Iris pigment epithelial cell (primary cell): Measurements from ENCODE around the gene CADPS2.
A peak's percentile ranks its signal among the peaks of the same experiment; 100 is the strongest.
"Not testable (repeated sequence)": the region's sequence is repeated elsewhere in the genome, so short reads cannot be mapped to it uniquely, and the experiment has no call there.

Experiments used
- DNase-seq: peaks from one replicate; pipeline ENCODE4 v3.0.0-alpha.2; 2011; ENCODE audit warnings: low read depth

Gene CADPS2

GRCh38 chr7:122849957-122850328, 36.3 kb downstream of the CADPS2 start:
- DNase-seq = no peak

- DNase-seq = no peak
Observed at GRCh38 chr7:122849322-122849956, 36.8 kb downstream of the CADPS2 start.

- no peak for DNase-seq
Observed at GRCh38 chr7:122847871-122848473, 38.3 kb downstream of the CADPS2 start.

GRCh38 chr7:122846591-122846990, 39.7 kb downstream of the CADPS2 start:
- no peak for DNase-seq

GRCh38 chr7:122845286-122845685, 41.0 kb downstream of the CADPS2 start:
- no peak for DNase-seq

GRCh38 chr7:122844191-122844988, 41.9 kb downstream of the CADPS2 start:
- peak; percentile 33 for DNase-seq

- no peak for DNase-seq
Observed at GRCh38 chr7:122842971-122843370, 43.3 kb downstream of the CADPS2 start.

GRCh38 chr7:122836286-122836685, 50.0 kb downstream of the CADPS2 start:
- not testable (repeated sequence) for DNase-seq

GRCh38 chr7:122834571-122834942, 51.7 kb downstream of the CADPS2 start:
- not testable (repeated sequence) for DNase-seq

GRCh38 chr7:122833888-122834570, 52.2 kb downstream of the CADPS2 start:
- DNase-seq = no peak

GRCh38 chr7:122831436-122831835, 54.8 kb downstream of the CADPS2 start:
- no peak for DNase-seq

GRCh38 chr7:122829962-122830361, 56.3 kb downstream of the CADPS2 start:
- DNase-seq = no peak

- DNase-seq = peak; percentile 65
Observed at GRCh38 chr7:122827763-122828162, 58.5 kb downstream of the CADPS2 start.

- no peak for DNase-seq
Observed at GRCh38 chr7:122813845-122814244, 72.4 kb downstream of the CADPS2 start.

GRCh38 chr7:122803851-122804250, 82.4 kb downstream of the CADPS2 start:
- DNase-seq = no peak

- peak; percentile 61 for DNase-seq
Observed at GRCh38 chr7:122803323-122803722, 82.9 kb downstream of the CADPS2 start.

- DNase-seq = peak; percentile 43
Observed at GRCh38 chr7:122802301-122802751, 83.9 kb downstream of the CADPS2 start.

GRCh38 chr7:122791959-122792545, 94.2 kb downstream of the CADPS2 start:
- peak; percentile 31 for DNase-seq

GRCh38 chr7:122790591-122790990, 95.7 kb downstream of the CADPS2 start:
- no peak for DNase-seq

GRCh38 chr7:122790132-122790531, 96.1 kb downstream of the CADPS2 start:
- DNase-seq = no peak

- DNase-seq = no peak
Observed at GRCh38 chr7:122789156-122789555, 97.1 kb downstream of the CADPS2 start.

- DNase-seq = no peak
Observed at GRCh38 chr7:122770686-122771335, 115.4 kb downstream of the CADPS2 start.
